GM19099 (cell line): ENCODE data around the gene TRAF3.

Experiments
- POLR2A ChIP-seq: IDR thresholded peaks from 3 replicates; pipeline ENCODE4 v1.6.1; 2011; ENCODE audit warnings: low read depth; ENCODE audit not compliant: insufficient read length; ENCODE audit errors: extremely low read depth

The TRAF3 gene

DNA sequence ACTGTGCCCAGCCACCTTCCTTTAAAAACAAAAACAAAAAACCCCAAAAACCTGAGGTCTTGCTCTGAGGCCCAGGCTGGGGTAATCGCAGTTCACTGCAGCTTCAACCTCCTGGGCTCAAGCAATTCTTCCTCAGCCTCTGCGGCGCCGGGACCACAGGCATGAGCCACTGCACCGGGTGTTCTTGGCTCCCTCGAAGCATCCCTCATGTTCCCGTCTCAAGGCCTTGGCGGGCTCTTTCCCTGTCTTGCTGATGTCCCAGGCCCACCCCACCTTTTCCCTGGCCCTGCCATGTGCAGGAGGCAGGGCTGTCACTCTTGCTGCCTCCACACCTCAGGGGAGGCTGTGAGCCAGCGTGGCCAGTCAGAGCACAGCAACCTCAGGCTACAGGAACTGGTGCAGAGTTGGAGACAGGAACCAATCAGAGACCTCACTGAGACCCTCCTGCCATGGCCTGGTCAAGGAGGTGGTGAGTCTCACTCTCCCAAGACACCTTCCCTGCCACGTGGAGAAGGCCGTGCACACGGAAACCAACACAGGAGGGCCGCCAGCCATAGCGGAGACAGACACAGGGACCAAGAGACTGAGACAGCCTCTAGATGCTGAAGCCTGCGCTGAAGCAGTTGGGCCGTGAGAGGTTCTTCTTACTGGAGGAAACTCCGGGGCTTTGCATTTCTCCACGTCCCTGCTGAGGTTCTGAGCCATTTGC lies 139.3 kb downstream of the TRAF3 start:
- no peak for TF ChIP-seq POLR2A

DNA sequence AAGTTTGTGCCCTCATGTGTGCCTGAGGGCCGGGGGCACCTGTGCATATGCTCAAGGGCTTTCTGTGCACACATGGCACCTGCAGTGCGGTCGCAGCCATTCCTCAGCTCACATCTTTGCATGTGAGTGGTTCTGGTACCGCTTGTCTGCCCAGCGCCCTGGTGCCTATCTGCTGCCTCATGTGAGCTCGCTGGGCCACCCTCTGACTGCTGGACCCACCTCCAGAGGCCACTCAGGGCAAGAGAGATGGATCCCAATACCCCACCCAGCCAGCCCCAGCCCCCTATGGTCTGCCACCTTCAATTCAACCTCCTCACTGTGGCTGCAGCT lies 139.8 kb downstream of the TRAF3 start:
- no peak for TF ChIP-seq POLR2A

DNA sequence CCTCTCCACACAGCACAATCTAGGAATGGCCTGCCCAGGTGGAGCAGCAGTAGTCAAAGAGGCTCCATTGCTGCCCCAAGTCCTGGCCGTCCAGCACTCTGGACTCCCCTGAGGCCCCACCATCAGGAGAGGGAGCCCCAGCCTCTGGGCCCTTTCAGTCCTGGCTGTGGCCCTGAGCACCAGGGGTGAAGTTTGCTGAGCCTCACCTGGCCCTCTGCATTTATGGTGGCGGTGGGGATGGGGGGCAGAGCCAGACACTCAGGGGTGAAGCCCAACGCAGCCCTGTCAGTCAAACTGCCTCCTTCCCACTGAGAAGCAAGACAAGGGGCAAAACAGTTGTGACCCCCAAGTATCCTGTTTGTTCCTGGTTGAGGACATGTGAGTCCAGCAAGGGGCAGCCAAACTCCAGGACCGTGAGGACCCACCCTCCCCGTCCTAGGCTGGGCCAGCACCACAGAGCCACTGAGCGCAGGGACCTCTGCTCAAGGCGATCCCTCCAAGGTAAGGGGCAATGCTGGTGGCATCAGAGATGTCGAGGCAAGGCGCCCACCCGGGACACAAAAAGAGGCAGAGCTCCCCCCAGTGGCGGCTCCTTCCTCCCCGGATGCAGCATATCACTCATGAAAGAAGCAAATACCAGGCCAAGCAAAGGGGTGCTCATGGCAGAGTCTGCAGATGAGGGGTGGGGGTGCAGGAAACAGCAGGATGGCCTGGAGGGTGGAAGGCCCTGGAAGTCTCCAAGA lies 140.4 kb downstream of the TRAF3 start:
- no peak for TF ChIP-seq POLR2A

DNA sequence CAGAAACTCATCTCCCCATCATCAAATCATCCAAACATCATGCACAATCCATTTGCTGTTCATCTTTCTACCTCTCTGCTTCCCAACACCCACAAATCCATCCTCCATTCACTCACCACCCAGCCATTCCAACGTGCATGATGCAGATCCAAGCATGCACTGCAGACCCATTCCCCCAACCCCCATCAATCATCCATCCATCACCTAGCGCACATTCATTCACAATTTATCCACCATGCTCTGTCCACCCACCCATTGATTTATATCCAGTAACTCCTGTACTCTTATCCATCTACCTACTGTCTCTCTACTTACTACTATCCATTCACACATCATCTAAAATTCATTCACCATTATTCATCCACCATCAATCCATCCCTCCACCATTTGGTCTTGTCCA lies 141.2 kb downstream of the TRAF3 start:
- no peak for TF ChIP-seq POLR2A

DNA sequence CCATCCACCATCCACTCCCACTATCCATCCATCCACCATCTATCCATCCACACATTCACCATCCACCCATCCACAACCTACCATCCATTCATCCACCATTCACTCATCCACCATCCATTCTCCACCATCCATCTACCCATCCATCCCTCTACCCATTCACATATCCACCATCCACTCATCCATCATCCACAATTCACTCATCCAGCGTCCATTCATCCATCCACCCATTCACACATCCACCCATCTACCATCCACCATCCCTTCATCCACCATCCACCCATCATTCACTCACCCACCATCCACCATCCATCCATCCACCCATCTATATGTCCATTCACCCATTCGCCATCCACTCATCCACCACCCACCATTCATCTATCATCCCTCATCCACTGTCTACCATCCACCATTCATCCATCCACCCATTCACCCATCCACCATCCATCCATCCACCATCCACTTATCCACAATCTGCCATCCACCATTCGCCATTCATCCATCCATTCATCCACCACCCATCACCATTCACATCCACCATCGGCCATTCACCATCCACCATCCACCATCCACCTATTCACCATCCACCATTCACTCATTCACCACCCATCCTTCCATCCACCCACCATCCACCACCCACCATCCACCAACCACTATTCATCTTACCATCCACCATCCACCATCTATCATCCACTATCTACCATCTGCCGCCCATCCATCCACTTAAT lies 143.2 kb downstream of the TRAF3 start:
- TF ChIP-seq POLR2A: no peak

DNA sequence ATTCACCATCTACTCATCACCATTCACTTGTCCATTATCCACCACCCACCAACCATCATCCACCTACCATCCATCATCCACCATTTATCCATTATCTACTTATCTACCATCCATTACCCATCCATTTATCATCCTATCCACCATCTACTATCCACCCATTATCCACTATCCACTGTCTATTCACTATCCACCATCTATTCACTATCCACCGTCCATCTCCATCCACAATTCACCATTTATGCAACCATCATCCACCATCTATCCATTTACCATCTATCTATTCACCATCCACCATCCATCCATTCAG lies 143.7 kb downstream of the TRAF3 start:
- no peak for TF ChIP-seq POLR2A

DNA sequence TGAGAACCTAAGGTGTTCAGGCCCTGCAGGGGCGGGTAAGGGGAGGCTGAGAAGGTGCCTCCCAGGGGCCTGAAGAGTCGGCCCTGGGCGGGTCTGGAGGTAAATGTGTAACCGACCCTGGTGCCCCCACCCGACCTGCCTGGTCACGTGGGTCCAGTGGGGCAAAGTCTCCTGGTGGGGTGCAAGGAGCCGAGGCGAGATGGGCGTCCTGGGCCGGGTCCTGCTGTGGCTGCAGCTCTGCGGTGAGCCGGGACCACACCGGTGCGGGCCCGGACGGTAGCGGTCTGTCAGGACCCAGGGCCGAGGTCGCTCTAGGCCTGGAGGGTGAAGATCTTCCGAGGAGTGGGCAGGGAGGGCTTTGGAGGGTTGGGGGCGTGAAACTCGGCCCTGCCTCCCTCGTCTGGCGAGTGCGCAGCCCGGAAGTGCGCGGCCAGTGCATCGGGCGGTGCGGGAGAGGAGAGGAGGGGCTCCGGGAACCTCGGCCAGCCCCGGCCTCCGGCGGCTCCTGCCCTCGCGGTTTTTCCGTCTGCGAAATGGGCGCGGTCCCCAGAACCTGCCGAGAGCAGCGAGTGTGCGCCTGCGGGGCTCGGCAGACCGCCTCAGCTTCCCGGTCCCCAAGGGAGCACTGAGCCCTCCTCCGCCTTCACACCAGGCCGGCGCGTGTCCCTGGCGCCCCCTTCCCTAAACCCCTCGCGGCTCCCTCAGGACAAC lies 145.4 kb downstream of the TRAF3 start, which contains the start of gene AMN:
AMN (plus strand) TSS at position 174 of the 711 bp plus-strand sequence; CDS start at position 200, 26 bp downstream.
- no peak for TF ChIP-seq POLR2A

DNA sequence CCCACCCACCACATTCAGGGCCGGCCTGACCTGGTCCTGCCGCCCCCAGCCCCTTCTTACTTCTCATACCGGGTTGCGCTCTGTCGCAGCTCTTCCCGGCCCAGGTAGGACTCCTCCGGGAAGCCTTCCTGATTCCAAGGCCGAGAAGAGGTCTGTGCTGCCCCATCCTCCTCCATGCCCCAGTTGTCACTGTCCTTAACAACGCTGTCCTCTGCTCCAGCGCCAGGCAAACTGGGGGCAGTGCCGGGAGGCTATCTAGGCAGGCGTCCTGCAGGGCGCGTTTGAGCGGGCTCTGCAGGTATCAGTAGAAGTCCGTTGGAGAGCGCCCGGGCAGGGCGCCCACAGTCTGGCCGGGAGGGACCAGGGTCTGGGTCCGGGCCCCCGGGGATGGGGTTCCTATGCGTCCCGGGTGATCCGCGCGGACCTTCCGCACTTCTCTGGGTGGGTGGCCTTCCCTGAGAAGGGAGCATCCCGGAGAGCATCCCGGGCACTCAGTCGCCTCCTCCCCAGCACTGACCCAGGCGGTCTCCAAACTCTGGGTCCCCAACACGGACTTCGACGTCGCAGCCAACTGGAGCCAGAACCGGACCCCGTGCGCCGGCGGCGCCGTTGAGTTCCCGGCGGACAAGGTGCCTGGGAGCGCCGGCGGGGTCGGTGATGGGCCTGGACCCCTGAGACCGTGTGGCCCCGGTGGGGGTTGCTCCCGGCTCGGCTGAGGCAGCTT lies 146.1 kb downstream of the TRAF3 start:
- TF ChIP-seq POLR2A: no peak

DNA sequence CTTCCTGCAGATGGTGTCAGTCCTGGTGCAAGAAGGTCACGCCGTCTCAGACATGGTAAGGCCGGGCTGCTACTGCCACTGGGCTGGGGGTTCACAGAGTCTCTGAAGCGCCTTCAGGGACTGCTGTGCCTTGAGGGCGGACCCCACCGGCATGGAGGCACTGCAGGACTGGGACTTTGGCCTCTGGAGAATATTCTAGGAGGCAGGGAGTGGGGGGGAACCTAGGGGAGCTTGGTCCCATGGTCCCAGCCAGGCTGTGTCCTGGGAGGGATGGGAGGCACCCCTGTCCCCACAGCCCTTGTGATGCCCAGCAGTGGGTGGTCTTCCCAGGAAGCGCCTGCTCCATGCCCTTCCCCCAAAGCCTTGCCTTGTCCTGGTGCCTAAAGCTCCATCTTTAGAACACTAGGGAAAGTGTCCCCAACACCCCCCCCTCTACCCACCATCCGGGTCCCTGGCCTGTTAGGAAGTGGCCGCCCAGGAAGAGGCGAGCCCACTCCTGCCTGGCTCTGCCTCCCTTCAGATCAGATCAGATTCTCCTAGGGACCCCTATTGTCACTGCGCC lies 146.8 kb downstream of the TRAF3 start:
- no peak for TF ChIP-seq POLR2A

DNA sequence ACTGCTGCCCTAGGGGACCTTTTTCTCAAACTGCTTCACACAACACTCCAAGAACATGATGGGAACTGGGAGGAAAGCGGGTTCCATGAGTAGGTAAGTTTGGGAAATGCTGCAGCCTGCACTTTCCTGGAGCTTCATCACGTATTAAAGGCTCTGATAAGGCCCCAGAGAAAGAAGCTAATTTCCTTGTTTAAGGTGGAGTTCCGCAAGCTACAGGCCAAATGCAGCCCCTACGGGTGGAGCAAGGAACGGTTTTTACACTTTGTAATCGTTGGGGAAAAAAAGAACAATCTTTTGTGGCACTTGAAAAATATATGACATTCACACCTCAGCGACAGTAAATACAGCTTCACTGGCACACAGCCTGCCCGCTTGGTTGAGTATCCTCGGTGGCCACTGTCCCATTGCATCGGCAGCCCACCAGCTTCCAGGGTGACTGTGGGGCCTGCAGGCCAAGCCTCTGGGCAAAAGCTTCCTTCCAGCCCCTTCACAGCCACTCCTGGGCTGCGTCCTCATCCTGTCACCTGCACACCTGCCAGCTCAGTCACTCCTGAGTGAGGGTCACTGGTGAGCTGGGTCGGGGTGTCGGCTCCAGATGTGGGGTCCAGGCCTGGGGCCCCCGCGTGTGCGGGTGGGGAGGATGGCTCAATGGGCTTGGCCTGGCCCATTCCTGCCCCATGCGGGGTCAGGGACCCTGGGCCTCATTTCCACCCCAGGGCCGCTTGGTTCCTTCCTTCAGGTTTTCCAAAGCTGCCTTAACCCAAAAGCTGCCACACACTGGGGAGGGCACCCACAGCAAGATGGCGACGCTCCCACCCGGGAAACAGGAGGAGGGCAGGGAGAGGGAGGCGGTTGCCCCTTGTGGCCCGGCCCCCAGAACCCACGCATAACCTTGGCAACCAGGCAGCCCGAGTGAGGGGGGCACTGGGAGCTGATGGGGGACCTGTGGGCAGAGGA lies 147.7 kb downstream of the TRAF3 start:
- TF ChIP-seq POLR2A: no peak

DNA sequence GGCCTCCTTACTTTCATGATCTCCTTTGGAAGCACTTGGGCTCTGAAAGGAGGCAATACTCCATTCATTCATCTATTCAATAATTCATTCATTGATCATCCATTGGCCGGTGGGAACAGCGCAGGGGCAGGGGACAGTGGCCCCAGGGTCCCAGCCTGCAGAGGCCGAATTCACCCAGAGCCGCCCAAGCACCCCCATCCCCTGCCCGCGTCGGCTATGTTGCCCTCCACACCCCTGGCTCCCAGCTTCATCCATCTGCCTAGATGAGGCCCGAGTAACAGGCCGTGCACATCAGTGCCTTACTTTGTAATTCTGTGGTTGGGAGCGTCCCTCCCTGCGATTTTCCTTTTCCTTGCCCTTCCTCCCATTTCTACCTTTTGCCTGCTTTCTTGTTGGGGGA lies 148.4 kb downstream of the TRAF3 start:
- TF ChIP-seq POLR2A: no peak

DNA sequence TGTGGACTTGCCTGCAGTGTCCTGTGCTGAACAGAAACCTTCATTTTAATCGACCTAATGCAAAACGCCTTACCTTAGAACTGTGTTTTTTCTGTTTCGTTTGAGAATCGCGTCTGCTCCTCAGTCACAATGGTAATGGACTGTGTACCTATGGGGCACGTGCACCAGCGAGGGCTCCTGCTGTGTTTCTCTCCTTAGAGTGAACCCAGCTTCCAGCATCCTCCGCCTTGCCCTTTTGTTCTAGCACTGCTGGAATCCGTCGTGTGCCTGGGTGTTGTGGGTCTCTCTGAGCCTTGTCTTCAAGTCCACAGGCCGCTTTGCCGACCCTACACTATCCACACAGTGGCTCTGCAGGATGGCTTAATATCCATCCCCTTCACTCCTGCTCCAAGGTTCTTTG lies 148.9 kb downstream of the TRAF3 start:
- TF ChIP-seq POLR2A: no peak

DNA sequence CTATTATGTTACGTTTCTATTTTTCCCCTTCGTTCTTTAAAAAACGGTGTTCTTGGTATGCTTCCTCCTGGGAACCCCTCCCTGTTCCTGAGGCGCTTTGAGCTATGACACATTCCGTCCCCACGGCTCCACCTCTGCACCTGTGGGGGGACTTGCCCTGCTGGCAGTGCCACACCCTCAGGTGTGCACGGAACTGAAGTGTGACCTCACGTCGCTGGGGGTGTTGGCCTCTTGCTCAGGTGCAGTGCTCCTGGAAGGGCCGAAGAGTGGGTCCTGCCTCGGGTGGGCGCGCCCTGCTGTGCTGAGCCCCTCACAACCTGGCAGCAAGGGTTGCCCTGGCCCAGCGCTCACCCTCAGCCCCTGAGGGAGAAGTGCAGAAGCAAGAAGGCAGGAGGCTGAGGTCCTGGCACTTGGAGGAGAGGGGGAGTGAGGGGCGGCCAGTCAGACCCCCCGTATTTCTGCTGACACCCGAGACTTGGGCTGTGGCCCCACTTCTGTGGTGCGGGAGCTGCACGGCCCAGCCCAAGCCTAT lies 150.2 kb downstream of the TRAF3 start:
- no peak for TF ChIP-seq POLR2A
